GM19043 (cell line): ENCODE measurements around the gene LGALSL.
"Not testable (repeated sequence)": the region's sequence is repeated elsewhere in the genome, so short reads cannot be mapped to it uniquely, and the experiment has no call there.

Source experiments
- ATAC-seq: cut with Tn5 transposase; IDR thresholded peaks from one replicate; pipeline ENCODE4 v1.9.1; 2021; ENCODE audit warnings: low read depth; ENCODE audit not compliant: unreplicated experiment

The LGALSL gene

DNA sequence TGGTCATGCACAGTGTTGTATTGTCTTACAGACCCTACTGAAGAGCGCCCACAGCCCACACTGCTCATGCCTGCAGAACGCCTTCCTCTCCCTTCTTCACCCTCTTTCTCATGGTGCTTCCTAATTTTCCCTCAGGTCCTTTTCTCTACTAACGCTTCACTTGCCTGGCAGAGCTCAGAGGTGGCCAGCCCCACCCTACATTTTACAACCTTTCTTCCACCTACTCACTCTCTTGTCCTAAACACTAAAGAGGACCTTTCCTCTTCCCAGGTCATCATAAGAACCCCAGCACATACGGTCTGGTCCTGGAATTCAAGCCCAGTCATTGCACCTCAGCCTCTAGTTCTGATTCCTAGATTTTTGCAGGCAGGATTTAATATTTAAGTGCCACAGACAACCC, 11.7 kb upstream of the LGALSL start:
- ATAC-seq, result no peak

DNA sequence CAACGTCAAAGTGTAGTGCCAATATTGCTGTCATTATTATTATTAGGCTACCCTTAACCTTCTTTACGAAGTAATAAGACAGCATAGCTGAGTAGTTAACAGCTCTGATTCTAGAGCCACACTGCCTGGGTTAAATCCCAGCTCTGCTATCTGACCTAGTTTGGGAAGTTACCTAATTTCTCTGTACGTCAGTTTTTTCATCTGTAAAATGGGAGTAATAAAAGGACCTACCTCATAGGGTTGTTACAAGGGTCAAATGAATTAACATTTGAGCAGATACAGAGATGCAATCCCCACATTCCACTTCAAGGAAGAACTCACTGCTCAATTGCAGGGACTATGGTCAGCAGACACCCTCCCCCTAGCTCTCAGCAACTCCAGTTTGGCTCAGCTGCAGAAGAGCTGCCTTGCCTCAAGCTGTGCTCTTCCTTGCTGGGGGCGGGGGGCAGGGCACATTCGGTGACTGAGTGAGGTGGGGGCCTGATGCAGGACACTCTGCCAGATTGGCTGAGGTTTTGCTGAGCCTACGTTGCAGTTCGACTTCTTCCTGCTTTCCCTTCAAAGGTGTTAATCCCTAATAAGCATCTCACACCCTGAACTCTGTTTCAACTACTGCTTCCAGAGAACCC, 11.0 kb upstream of the LGALSL start:
- ATAC-seq, result no peak

DNA sequence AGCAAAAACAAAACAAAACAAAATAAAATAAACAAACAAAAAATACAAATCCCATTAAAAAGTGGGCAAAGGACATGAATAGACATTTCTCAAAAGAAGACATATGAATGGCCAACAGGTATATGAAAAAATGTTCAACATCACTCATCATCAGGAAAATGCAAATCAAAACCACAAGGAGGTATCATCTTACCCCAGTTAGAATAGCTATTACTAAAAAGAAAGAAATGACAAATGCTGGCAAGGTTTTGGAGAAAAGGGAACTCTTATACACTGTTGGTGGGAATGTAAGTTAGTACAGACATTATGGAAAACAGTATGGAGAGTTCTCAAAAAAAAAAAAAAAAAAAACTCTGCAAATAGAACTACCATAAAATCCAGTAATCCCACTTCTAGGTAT, 8.0 kb upstream of the LGALSL start:
- not testable (repeated sequence) for ATAC-seq

DNA sequence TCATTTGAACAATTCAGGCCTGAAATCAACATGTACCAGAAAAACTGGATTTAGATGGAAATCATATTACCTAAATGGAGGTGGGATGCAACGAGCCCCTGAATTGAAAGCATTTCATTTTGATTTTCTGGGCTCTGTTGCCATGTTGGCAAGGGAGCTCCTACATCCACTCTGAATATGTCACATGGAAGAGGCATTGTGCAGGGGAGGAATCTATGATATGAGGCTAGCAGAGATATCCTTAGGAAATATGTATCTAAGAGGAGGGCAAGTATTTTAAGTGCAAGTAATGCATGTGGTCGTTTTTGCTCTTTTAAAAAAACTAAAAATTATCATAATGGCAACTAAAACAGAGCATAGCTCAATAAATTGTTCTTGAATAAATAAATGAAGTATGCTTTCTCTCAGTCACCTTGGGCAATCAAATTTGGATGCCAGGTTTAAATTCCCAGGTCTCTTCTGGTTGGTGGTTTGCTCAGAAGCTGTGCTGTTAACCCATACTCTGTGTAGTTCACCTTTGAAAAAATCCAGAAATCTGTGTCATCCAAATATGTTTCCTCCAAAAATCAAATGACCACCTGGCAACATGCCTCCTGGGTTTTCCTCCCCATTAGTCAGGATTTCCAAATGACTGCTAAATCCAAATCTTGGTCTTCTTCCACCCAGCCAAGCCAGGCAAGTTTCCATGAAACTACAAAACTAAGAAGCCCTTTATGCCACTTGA, 6.5 kb upstream of the LGALSL start:
- no peak for ATAC-seq

DNA sequence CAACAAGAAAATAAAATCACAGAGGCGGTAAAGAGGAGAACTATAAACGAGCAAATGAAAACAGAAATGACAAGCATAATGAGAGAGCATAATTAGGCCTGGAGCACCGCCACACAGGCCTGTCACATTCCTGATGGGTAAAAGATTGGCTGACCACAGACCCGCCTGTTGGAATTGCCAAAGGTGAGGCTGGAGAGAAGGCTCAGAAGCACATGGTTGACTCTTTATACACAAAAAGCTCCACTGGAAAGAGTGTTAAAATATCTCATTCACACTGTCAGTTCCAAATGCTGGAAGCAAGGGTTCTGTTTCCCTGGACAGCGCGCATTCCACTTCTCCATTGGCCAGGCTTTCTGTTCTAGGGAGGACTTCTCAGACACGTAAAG, 5.9 kb upstream of the LGALSL start:
- no peak for ATAC-seq

DNA sequence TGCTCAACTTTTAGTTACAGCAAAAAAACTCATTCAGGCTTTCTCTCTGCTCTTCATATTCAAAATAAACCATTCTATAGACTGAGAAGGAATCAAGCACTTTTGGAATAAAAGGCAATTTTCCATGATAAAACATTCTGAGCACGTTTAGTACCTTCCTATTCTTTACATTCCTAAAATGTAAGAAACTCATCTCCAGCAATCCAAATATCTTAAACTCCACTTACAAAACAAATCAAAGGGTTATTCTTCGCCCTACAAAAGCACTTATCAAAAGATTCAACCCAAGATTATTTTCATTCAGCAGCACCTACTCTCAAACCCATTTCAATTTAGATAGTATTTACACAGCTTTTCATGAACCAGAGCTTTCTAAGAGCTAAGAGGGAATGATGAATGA, 2.9 kb upstream of the LGALSL start:
- no peak for ATAC-seq

DNA sequence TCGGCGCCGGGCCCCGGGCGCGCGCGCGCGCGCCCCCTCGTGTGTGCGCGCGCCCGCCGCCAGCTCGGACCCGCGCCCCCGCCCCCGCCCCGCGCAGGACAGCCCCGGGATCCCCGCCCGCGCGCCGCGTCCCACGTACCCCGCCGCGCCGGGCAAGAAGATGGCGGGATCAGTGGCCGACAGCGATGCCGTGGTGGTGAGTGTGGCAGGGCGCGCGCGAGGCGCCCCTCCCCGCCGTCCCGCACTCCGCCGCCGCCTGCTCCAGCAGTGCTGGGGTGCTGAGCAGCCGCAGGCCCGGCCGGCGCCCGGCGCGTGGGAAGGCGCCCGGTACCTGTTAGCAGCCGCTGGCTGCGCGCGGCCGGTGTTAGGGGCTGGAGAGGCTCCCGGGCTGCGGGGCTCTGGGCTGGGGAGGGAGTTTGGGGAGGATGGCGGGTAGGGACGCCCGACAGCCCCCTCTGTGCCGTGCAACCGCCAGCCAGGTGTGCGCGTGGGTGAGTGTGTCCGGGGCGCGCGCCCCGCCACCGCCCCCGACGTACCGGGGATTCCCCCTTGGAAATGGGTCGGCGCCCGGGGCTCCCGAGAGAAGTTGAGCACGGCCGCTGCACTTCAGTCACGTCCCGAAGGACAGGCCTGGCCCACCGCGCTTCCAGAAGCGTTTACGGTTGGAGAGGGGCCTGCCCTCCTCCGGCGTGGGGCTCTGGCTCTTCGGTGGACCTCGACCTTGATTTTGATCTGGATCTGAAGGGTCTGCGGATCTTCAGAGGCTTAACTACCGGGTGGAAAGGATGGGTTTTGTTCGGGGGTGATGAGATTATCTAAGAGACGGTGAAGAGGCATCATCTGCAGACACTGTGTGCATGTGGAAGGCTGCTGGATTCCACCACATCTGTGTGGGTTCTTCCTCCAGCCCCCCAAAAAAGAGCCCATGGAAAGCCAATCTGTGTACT, 697 bp downstream of the LGALSL start:
- ATAC-seq, result peak; percentile 45

DNA sequence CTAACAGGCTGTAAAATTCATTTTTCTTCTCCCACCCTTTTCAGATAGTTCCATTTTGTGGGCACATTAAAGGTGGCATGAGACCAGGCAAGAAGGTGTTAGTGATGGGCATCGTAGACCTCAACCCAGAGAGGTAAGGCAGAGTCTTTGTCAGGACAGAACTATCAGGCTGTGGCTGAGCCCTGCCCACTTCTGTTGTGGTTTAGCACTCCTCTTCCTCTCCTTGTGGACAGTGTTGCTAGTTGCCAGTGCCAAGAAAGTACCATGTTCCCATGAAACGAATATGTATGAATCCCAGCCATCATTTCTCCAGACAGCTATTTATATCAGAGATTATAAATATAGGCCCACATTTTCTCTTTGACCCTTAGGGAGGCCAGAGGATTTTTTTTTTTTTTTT, 1.6 kb downstream of the LGALSL start:
- no peak for ATAC-seq

DNA sequence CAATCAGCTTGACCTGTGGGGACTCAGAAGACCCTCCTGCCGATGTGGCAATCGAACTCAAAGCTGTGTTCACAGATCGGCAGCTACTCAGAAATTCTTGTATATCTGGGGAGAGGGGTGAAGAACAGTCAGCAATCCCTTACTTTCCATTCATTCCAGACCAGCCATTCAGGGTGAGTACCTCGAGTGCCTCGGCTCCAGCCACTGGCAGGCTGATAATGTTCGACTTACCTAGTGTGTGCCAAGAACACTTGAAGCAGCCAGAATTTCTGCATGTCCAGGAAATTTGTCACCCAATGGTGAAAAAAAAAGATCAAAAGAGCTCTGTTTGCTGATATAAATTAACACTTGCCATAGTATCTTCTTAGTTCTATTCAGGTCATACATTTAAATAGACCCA, 2.3 kb downstream of the LGALSL start:
- no peak for ATAC-seq

DNA sequence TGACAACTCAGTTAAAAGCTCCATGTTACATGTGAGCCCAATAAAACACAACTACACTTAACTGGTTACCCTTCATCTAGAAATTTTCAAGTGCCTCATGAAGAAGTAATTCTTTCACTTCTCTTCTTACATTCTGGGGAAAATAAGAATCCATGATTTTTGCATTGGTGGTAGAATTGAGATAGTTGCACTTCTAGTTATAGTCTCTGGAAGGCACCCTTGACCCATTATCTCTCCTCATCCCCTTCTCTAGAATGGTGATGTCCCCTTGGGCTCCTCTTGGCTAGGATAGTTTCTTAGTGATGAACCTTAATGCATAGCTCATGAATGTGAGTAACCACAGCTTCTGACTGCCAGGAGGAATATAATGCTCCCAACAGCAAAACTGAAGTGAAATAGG, 3.6 kb downstream of the LGALSL start:
- no peak for ATAC-seq

DNA sequence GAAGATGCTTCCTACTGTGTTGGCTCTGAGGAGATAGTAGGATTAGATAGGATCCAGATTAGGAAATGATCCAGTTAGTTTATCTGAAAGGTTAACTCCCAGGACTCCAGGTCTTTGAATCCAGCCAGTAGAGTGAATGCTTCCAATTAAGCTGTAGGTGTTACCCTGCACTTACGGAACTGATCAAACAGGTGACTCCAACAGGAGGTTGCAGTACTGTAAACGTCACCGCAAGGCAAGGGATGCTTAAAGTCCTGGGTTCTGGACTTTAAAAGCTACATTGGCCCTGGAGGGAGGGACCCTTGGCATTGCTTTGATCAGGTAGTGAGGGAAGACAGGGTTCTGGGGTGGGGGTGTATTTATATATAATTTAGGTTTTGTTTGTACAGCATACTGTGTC, 5.6 kb downstream of the LGALSL start:
- no peak for ATAC-seq

DNA sequence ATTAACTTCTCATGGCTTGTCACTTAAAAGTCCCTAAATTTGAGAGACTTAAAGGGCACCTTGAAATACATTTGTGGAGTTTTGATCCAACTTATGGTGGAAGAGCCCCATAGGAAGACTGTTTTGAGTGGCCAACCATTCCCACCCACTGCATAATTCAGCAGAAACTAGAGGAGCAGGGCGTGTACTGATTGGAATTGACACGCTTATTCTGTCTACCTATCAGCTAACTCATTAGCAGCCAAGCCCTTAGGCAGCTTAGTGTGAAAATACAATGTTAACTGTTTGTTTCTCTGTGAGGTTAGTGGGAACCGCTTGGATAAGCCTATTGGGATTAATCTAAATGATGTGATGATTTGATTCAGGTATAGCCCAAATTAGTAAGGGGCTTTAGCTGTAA, 6.4 kb downstream of the LGALSL start:
- no peak for ATAC-seq

DNA sequence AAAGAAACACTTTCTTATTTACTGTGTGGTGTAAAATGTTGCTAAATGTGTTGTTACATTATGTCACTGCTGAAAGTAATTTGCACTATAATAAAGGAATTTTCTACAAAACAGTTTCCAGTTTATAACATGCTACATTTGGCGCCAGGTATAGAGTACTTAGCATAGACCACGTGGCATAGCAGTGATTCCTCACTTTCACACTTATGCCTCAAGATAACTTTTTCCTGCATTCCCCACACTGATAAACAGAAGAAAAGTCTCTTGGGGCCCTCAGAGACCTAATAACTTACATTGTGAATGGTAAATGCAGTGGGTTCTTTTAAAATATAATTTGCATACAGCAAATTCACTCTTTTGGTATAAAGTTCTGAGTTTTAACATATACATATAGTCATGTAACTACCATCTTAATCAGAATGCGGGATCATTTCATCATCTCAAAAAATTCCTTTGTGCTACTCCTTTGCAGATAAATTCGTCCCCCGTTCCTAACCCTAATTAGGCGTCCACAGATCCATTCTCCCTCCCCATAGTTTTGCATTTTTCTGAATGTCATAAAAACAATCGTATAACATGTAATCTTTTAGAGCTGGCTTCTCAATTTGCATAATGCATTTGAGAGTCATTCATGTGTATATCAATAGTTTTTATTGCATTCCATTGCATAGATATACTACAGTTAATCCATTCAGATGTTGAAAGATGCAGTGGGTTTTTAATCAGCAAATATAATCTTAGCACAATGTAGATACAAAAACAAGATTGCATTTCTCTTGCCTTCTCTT, 7.5 kb downstream of the LGALSL start:
- no peak for ATAC-seq

DNA sequence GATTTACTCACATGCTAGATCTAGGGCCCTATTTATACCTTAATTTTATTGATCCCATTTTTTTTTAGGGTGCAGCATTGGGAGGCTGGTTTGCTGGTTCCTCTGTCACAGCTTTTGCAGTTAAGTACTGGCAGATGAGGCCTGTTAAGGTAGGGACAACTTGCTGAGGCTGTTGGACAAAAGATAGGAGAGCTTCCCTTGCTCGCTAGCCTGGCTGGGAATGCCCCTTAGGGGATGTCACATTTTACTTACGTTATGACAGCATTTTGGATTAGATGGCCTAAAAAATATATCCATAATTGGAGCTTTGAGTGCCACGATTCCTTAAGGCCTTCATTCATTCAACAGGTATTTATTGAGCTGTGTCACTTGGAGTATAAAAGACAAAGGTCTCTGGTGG, 8.2 kb downstream of the LGALSL start:
- no peak for ATAC-seq

DNA sequence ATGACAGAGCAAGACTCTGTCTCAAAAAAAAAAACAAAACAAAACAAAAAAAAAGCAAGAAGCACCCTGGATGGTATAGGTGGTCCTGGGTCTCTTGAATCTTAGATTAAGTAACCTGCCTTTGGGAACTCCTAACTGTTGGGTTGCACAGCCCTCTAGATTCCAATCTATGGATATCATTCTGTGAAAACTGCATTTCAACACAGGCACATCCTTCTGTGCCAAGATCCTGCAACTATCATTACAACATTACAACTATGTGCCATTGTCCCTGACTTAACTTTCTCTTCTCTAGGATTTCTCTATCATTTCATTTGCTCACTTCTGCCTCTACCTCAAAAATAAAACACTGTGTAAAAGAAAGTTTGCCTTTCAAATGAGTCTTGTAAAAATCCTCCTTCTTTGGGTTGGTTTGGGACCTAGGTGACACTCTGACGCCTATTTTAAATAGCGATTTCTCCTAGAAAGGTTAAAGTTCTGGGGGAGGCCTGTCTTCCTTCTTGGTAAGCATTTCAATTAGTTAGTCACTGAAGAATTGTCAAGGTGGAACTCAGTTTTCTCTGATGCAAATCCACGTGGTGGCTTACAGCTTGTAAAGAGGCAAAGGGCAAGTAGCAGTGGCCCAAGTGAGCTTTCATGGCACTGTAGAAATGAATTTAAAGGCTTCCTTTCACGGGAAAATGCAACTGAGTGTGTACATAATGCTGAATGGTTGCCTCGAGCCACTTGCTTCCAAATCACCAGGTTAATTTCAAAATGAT, 9.2 kb downstream of the LGALSL start:
- ATAC-seq, result no peak

DNA sequence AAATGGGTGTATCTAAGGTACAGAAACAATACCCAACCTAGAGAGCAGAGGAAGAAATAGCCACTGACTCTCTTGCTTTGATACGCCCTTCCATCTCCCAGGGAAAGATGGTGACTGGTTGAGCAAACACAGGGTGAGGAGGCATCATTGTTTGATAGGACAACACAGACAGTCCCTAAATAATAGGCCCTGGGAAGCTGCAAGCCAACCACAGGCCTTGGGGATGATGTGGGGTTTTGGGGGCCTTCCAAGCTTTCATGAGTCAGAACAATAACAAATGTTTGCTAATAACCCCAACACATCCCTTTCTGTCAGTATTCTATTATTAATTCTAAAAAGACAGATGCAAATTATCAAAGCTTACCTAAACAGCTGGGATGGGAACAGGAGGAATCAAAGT, 9.8 kb downstream of the LGALSL start:
- no peak for ATAC-seq

DNA sequence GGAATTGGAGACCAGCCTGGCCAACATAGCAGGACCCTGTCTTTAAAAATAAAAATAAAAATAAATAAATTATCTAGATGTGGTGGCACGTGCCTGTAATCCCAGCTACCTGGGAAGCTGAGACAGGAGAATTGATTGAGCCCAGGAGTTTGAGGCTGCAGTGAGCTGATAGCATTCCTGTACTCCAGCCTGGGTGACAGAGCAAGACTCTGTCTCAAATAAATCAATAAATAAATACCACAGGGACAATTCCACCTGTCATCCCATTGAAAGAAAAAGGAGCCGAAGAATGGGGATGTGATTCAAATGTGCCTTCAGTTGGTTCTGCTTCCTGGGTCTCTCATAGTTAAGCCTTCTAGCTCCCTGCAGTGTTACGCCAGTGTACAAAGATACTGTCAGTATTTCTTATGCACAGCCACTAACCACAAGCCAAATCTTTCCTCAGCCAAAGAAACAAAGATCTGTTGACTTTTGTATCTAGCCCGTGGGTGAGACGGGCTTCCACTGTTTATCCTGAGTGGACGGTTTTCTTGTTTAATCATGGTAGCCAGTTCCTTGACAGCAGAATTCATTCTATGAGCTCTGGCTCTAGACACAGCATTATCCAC, 12.6 kb downstream of the LGALSL start:
- ATAC-seq, result no peak

DNA sequence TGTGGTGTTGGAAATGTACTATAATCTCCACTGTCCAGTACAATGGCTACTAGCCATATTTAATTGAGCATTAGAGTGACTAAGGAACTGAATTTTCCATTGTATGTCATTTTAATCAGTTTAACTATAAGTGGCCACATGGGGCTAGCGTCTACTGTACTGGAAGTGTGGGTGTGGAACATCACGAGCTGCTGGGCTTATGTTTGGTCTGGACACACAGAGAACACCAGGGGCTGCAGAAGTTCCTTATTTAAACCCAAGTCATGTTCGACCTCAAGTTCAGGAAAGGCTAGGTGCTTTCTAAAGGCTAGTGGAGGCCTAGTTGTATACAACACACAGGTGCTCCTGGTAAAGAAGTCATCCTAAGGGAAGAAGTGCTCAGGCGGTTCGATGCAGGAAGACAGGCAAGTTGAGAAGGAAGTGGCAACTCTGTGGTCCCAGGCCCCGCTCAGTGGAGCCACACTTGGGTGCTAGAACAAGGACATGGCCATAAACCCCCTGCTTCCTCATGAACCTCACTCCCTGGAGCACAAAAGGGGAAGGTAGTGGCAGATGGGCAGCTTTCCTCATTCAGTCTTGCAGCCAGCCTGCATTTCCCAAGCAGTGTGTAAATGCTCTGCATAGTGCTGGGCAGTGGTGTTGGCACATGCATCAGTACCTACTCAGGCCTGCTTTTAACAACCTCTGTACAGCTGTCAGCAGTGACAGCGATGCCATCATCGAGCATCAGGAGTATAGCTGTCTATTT, 13.3 kb downstream of the LGALSL start:
- no peak for ATAC-seq

DNA sequence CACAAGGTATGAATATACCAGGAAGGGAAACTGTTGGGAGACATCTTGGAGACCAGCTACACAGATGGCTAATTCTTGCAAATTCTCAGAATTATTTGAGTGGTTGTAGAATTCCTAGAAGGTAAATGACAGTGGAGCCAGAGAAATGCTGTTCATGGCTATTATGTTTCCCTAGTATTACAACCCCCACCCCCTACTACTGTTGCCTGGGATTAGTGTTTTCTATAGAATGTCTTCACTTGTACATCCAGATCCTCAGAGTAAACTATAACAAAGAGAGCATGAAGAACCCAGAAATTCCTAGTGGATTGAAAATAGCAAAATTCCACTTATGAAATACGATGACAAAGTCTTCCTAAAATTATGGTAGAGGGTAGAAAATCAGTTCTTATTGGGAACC, 15.3 kb downstream of the LGALSL start:
- ATAC-seq, result no peak
